PC-3 (cell line): ENCODE measurements around the gene TSPAN16. TPM values are rescaled to one million over a fixed set of nuclear protein-coding genes. Genes with fewer than 3 reads are reported as not detected.
"Not testable (repeated sequence)": the region's sequence is repeated elsewhere in the genome, so short reads cannot be mapped to it uniquely, and the experiment has no call there.

Experiments
- ATAC-seq: fragments of 200-7000 bp; cut with Tn5 transposase; 2 replicates; pipeline ENCODE4 v1.9.1; 2020; ENCODE audit warnings: mild to moderate bottlenecking, moderate library complexity
- BruUV-seq: library from RNA; stranded (reverse); fragments of 400-500 nt; replicated peaks from 2 replicates; lab custom pipeline; 2021; lab: Mats Ljungman, UMichigan
- CTCF ChIA-PET: fragments of 300-600 bp; sonication (Branson Sonifier 250); formaldehyde crosslinking; loops from one replicate; lab custom pipeline; 2022; ENCODE audit warnings: antibody characterized with exemption; lab: Charles Lee
- POLR2A ChIA-PET: fragments of 300-600 bp; sonication (Branson Sonifier 250); formaldehyde crosslinking; loops from one replicate; lab custom pipeline; 2022; ENCODE audit warnings: antibody characterized with exemption; ENCODE audit not compliant: unreplicated experiment; lab: Charles Lee
- DNase-seq: peaks from one replicate; pipeline ENCODE4 v3.0.0-alpha.2; 2015
- H2AFZ ChIP-seq: fragments of 300-600 bp; sonication (generic); 2 replicates; pipeline ENCODE4 v1.6.0; 2016; ENCODE audit warnings: antibody characterized with exemption, low read length
- H3F3A ChIP-seq: fragments of 300-600 bp; sonication (generic); one replicate; pipeline ENCODE4 v1.6.0; 2017; ENCODE audit warnings: antibody characterized with exemption, low read length, control low read depth, mild to moderate bottlenecking; ENCODE audit not compliant: unreplicated experiment
- H3K27ac ChIP-seq: fragments of 300-600 bp; sonication (generic); 2 replicates; pipeline ENCODE4 v1.5.1; 2016; ENCODE audit warnings: mild to moderate bottlenecking, low read length
- H3K27me3 ChIP-seq: fragments of 300-600 bp; sonication (generic); 2 replicates; pipeline ENCODE4 v1.6.1; 2016; ENCODE audit warnings: low read length, mixed read lengths
- H3K36me3 ChIP-seq: fragments of 300-600 bp; sonication (generic); 2 replicates; pipeline ENCODE4 v1.6.1; 2016; ENCODE audit warnings: low read depth, mixed run types, low read length, mixed read lengths
- H3K4me1 ChIP-seq: fragments of 300-600 bp; sonication (generic); 2 replicates; pipeline ENCODE4 v1.5.1; 2016; ENCODE audit warnings: low read length; ENCODE audit not compliant: insufficient read depth
- H3K4me2 ChIP-seq: fragments of 300-600 bp; sonication (generic); 2 replicates; pipeline ENCODE4 v1.6.0; 2016; ENCODE audit warnings: low read length
- H3K4me3 ChIP-seq: fragments of 300-600 bp; sonication (generic); 2 replicates; pipeline ENCODE4 v1.5.1; 2016; ENCODE audit warnings: mild to moderate bottlenecking, low read length, mixed read lengths
- H3K79me2 ChIP-seq: fragments of 300-600 bp; sonication (generic); 2 replicates; pipeline ENCODE4 v1.6.1; 2017; ENCODE audit warnings: low read length, mixed read lengths
- H3K9ac ChIP-seq: fragments of 300-600 bp; sonication (generic); 2 replicates; pipeline ENCODE4 v1.6.0; 2016; ENCODE audit warnings: mild to moderate bottlenecking, low read length
- H3K9me2 ChIP-seq: fragments of 300-600 bp; sonication (generic); replicated peaks from 2 replicates; pipeline ENCODE4 v1.6.1; 2016; ENCODE audit warnings: mixed run types, low read length, mixed read lengths
- H3K9me3 ChIP-seq: fragments of 300-600 bp; sonication (generic); 2 replicates; pipeline ENCODE4 v1.6.1; 2016; ENCODE audit warnings: low read length, mixed read lengths
- H4K20me1 ChIP-seq: fragments of 300-600 bp; sonication (generic); 2 replicates; pipeline ENCODE4 v1.6.1; 2016; ENCODE audit warnings: low read length, mixed read lengths
- EZH2 ChIP-seq: fragments of 300-600 bp; sonication (generic); IDR thresholded peaks from one replicate; pipeline ENCODE4 v1.6.1; 2017; ENCODE audit warnings: antibody characterized with exemption, mild to moderate bottlenecking, low read length; ENCODE audit not compliant: unreplicated experiment
- EZH2phosphoT487 ChIP-seq: fragments of 300-600 bp; sonication (generic); IDR thresholded peaks from 2 replicates; pipeline ENCODE4 v1.6.1; 2018; ENCODE audit warnings: mild to moderate bottlenecking, antibody characterized with exemption, low read length, borderline replicate concordance
- intact Hi-C: fragments of 100-400 bp; cut with micrococcal nuclease; formaldehyde crosslinking; loops from 2 replicates; pipeline ENCODE4 v1.9.0; 2023
- total RNA-seq: library from RNA; depleted of rRNA; stranded (reverse); fragments of >200 nt; gene quantifications from 2 replicates; pipeline ENCODE4 v1.2.3, GENCODE V29; 2014
- TF ChIP-seq, protein P1 (sequence below): fragments of 300-600 bp; sonication (generic); conservative IDR thresholded peaks from 2 replicates; pipeline ENCODE4 v1.5.1; 2017; ENCODE audit warnings: antibody characterized with exemption, low read depth, mild to moderate bottlenecking, low read length

The TSPAN16 gene
- total RNA-seq, 1 experiment from 2014 or later, result not detected

DNA sequence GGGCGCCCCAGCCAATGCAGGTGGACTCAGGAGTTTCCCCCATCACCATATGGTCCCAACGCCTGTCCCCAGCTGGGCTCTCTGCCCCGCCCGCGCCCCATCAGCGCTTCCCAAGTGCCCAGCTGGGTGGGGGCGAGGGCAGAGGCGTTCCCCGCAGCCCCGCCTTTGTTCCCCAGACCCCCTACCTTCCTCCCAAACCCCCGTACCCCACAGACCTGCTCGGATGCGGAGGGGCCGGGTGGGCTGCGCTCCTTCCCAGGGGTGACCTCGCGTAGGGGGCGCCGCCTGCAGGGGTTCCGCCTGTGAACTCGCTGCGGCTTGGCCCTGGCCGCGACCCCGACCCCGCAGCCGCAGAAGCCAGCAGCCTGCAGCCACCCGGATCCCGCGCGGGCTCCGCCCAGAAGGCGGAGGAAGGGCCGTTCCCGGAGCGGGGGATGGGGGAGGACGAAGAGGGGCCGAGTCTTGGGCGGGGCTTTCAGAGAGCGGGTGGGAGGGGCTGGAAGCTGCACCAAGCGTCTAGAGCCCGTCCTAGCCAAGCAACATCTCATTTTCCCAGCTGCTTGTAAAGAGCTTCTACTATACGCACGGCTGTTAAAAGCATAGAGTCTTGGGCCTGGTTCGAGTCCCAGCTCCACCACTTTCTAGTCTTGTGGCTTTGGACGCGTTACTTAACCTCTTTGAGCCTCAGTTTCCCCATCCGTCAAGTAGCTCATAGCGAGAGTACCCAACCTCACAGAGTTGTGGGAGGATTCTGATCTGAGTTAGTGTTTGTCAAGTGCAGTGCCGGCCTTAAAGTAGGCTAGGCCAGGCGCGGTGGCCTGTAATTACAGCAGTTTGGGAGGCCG is 43.5 kb downstream of the TSPAN16 start, which contains the start of gene RAB3D:
Gene RAB3D (minus strand): TSS at position 404 of the 845 bp plus-strand sequence. CDS start 2,258 bp downstream, outside the sequence.
- H3K27me3 ChIP-seq, result no peaks in the 10 kb centered on the region
- H3K9me2 ChIP-seq, result no peaks in the 10 kb centered on the region
- no peaks in the 10 kb centered on the region for H4K20me1 ChIP-seq
- POLR2A ChIA-PET, result interaction anchor here (0.9 to 1.0 kb wide), 2 partner anchors 35 to 42 kb away, joined by 5 read pairs; partner anchors contain the start of gene SWSAP1
- peak within 1 kb of the TSS; percentile 11 for H3K27ac ChIP-seq
- H3K9me3 ChIP-seq, result no peaks in the 10 kb centered on the region
- H3K36me3 ChIP-seq, result peaks cover 29% of the 10 kb centered on the region
- intact Hi-C loops, result loop anchor here (1.0 kb wide), 3 partner anchors 36 to 96 kb away; partner anchors contain the start of genes ODAD3 and PRKCSH
- peaks cover 28% of the 10 kb centered on the region for H3K79me2 ChIP-seq
- H3K4me3 ChIP-seq, result peak within 1 kb of the TSS; percentile 89
- no peak for TF ChIP-seq EZH2
- peak within 1 kb of the TSS; percentile 83 for H2AFZ ChIP-seq
- CTCF ChIA-PET, result interaction anchor here (1.1 kb wide), 1 partner anchor 46 kb away, joined by 10 read pairs; no protein-coding TSS in a partner anchor
- peak within 1 kb of the TSS; percentile 80 for H3K9ac ChIP-seq
- peak; percentile 89 for ATAC-seq
- BruUV-seq, result no TSS peak
- peak within 1 kb of the TSS; percentile 97 for H3K4me2 ChIP-seq
- peaks cover 25% of the 10 kb centered on the region for H3K4me1 ChIP-seq
- peak; percentile 95 for DNase-seq
- no peaks in the 10 kb centered on the region for H3F3A ChIP-seq

DNA sequence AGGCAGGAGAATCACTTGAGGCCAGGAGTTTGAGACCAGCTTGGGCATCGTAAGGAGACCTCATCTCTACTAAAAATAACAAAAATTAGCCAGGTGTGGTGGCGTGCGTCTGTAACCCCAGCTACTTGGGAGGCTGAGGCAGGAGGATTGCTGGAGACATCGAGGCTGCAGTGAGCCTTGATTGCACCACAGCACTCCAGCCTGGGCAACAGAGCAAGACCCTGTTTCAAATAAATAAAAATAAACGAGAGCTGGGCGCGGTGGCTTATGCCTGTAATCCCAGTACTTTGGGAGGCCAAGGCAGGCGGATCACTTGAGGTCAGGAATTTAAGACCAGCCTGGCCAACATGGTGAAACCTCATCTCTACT is 44.1 kb downstream of the TSPAN16 start:
- intact Hi-C loops, H3K9me2 ChIP-seq, H3F3A ChIP-seq, DNase-seq, H3K9me3 ChIP-seq, H3K27ac ChIP-seq, H3K9ac ChIP-seq, H4K20me1 ChIP-seq, ATAC-seq, H3K27me3 ChIP-seq, BruUV-seq: not testable (repeated sequence)
- ChIA-PET POLR2A (interaction anchor here (0.9 to 1.0 kb wide), 2 partner anchors 35 to 43 kb away, joined by 5 read pairs; partner anchors contain the start of gene SWSAP1), CTCF (interaction anchor here (1.1 kb wide), 1 partner anchor 46 kb away, joined by 10 read pairs; no protein-coding TSS in a partner anchor)
- Histone ChIP-seq H3K4me2 (peak overlapping the region; percentile 97), H2AFZ (peak overlapping the region; percentile 83), H3K4me1 (peaks cover 31% of the 10 kb centered on the region), H3K4me3 (peak overlapping the region; percentile 89), H3K36me3 (peaks cover 26% of the 10 kb centered on the region), H3K79me2 (peaks cover 30% of the 10 kb centered on the region)

- intact Hi-C loops, result no loop called here
- Histone ChIP-seq H3K27me3 (no peaks in the 10 kb centered on the region), H3K4me1 (peaks cover 45% of the 10 kb centered on the region), H2AFZ (no peak overlapping the region), H3K79me2 (peaks cover 39% of the 10 kb centered on the region), H3F3A (no peaks in the 10 kb centered on the region), H3K4me2 (no peak overlapping the region), H3K9me2 (no peaks in the 10 kb centered on the region), H4K20me1 (no peaks in the 10 kb centered on the region), H3K27ac (no peak overlapping the region), H3K4me3 (no peak overlapping the region), H3K36me3 (peaks cover 7% of the 10 kb centered on the region), H3K9ac (no peak overlapping the region), H3K9me3 (no peaks in the 10 kb centered on the region)
- no TSS peak for BruUV-seq
- POLR2A ChIA-PET, result no interaction called here
- CTCF ChIA-PET, result no interaction called here
- no peak for TF ChIP-seq EZH2phosphoT487
- TF ChIP-seq, protein P1, sequence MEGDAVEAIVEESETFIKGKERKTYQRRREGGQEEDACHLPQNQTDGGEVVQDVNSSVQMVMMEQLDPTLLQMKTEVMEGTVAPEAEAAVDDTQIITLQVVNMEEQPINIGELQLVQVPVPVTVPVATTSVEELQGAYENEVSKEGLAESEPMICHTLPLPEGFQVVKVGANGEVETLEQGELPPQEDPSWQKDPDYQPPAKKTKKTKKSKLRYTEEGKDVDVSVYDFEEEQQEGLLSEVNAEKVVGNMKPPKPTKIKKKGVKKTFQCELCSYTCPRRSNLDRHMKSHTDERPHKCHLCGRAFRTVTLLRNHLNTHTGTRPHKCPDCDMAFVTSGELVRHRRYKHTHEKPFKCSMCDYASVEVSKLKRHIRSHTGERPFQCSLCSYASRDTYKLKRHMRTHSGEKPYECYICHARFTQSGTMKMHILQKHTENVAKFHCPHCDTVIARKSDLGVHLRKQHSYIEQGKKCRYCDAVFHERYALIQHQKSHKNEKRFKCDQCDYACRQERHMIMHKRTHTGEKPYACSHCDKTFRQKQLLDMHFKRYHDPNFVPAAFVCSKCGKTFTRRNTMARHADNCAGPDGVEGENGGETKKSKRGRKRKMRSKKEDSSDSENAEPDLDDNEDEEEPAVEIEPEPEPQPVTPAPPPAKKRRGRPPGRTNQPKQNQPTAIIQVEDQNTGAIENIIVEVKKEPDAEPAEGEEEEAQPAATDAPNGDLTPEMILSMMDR, result no peak
- no peak for TF ChIP-seq EZH2
- ATAC-seq (no peak), DNase-seq (no peak)
These were observed 46.5 kb downstream of the TSPAN16 start for GRCh38 chr19:11342429-11342828.
